NCI-H2196 (cell line): ENCODE measurements around the gene PPP4C.

Experiments used
- DNase-seq: peaks from one replicate; lab custom pipeline; 2025; ENCODE audit not compliant: unreplicated experiment; lab: John Stamatoyannopoulos, UW

Gene PPP4C

DNA sequence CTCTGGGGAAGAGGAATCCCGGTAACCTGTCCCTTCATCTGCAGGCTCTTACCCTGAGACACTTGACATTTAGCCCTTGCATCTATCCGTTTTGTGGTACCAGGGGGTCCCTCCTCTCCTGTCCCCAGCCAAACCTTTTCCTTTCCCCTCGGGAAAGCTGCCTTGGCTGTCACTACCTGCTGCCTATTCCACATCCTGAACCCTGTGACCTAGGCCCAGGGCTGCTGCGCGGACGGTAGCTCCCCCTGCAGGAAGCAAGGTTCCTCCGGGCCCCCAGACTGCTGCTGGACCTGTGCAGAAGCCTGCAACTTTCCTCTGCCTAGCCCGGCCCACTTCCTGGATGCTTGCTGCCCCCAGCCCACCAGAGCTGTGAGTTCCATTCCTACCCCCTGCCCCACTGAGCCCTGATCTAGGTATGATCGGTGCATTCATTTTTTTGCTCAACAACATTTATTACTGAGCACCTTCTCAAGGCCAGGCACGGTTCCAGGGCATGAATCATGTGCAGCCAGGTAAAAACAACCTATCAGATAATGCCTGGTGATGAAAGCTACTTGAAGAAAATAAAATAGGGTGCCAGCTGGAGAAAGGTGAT, 20.7 kb upstream of the PPP4C start:
- DNase-seq = peak; percentile 72

DNA sequence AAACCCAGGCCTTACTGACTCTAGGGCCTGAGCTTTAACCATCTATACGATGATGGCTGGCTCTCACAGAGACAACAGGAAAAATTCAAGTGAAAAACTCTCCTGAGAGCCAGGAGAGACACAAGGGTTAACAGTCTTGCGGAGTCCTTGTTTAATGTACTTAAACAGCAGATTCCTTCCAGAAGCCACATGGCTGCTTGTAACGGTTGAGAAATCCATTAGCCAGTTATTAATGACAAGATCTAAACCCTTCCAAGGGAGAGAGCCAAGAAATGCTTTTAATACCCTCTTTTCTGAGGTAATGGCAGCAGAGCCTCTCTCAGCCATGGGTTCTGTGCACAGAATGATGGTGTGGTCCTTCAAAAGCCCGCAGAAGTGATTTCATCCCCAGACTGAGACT, 15.4 kb upstream of the PPP4C start:
- no peak for DNase-seq

DNA sequence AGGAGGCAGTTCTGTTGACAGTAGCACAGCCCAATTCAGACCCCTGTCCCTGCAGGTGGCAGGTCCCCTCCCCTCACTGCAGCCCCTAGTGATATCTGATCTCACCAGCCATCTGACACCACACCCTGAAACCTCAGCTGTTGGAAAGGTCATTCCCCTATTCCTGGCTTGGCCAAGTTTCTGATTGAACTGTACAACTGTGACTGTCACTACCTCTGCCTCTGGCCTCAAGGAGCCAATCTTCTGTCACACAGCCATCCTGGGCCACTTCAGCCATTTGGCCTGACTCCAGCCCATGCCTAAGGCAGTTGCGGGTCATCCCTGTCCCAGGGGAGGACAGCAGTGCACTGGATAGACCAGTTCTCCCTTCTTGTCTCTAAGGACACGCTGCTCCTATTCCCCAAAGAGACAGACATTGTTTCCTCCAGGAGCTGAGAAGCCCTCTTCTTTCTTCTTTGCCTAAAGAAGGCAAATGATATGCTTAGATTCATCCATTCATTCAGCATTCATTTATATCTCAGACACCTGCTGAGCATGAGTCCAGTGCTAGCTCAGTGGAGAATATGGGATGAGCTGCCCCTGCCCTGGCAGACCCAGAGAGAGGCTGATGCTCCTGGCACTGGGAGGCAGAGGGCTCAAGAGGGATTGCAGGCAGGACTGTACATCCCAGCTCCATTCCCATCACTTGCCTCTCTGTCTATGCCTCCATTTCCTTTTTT, 14.8 kb upstream of the PPP4C start:
- DNase-seq = no peak

GRCh38 chr16:30063278-30063892, 12.4 kb upstream of the PPP4C start:
- DNase-seq = no peak

GRCh38 chr16:30063893-30064728, 11.7 kb upstream of the PPP4C start:
- peak; percentile 74 for DNase-seq

GRCh38 chr16:30064729-30065101, 11.1 kb upstream of the PPP4C start:
- DNase-seq = no peak

DNA sequence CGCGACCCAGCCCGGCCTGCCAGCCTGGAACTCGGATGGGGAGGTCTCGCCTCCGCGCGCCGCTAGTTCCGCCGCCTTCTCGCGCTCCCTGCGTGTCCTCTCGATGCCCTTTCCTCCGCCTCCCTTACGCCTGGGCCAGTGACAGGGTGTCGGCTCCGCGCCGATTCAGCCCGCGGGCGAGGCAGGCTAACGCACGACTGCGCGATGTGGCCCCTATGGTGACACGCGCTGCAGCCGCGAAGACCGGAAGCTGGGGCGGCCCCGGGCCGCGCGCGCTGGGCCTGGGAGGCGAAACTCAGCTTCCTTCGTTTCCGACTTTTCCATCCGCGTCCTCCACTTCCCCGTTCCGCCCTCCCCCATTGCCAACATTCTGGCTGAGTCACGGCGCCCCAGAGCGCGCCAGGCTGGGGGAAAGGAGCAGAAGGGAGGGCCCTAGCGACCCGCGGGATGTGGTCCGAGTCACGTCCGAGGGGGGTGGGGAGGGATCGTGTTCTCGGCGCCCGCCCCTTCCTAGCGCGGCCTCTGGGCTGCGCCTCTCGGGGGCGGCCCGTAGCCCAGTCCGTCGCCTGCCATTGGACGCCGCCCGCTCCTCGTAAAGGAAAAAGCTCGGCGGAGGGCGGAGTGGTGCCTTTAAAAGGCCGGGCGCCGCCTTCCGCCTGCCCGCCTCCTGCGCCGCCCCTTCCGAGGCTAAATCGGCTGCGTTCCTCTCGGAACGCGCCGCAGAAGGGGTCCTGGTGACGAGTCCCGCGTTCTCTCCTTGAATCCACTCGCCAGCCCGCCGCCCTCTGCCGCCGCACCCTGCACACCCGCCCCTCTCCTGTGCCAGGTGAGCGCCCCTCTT, 10.5 kb upstream of the PPP4C start, which contains the start of gene ALDOA:
Gene ALDOA (plus strand): TSS at position 659 of the 841 bp plus-strand sequence. CDS start 1,138 bp downstream, outside the sequence.
- DNase-seq = peak; percentile 97

- DNase-seq = no peak
These were observed 9.6 kb upstream of the PPP4C start for GRCh38 chr16:30065943-30066760.

DNA sequence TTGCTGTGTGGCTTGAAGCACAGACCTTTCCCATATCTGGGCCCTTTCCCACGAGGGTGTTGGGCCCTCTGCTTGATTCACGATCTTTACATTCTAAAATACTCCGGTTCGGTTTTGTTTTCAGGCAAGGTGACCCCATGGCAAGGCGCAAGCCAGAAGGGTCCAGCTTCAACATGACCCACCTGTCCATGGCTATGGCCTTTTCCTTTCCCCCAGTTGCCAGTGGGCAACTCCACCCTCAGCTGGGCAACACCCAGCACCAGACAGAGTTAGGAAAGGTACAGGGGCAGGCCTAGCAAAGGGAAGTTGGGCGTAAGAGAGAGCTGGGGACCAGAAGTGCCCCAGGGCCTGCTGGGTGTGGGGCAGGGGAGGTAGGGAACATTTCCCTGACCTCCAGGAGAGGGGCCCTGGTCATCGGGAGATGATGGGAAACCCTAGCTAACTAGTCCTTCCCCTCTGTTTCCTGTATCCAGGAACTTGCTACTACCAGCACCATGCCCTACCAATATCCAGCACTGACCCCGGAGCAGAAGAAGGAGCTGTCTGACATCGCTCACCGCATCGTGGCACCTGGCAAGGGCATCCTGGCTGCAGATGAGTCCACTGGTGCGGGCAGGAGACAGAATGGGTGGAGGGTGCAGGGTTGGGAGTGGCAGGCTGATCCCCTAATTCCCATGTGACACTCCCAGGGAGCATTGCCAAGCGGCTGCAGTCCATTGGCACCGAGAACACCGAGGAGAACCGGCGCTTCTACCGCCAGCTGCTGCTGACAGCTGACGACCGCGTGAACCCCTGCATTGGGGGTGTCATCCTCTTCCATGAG, 8.8 kb upstream of the PPP4C start:
- DNase-seq = no peak

DNA sequence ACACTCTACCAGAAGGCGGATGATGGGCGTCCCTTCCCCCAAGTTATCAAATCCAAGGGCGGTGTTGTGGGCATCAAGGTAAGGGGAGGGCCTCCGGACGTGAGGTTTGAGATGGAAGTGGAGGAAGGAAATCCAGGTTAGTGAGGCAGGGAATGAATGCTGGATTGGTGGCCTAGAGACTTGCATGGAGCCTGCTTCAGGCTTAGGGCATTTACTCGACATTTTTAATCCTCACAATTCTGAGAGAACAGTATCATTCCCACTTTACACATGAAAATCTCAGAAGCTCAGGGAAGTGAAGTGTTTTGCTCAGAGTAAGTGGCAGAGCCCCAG, 8.2 kb upstream of the PPP4C start:
- no peak for DNase-seq

DNA sequence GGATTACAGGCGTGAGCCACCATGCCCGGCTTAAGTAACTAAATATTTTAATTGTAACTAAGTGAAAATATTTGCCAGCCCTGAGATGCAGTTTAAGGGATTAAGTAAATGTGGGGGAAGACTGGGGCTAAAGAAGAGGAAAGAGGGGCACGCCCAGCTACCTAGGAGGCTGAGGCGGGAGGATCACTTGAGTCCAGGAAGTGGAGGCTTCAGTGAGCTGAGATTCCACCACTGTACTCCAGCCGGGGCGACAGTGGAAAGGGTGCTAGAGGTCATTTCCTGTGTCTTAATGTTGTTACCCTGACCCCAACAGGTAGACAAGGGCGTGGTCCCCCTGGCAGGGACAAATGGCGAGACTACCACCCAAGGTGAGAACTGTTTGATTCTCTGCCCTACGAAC, 7.5 kb upstream of the PPP4C start:
- DNase-seq = no peak

DNA sequence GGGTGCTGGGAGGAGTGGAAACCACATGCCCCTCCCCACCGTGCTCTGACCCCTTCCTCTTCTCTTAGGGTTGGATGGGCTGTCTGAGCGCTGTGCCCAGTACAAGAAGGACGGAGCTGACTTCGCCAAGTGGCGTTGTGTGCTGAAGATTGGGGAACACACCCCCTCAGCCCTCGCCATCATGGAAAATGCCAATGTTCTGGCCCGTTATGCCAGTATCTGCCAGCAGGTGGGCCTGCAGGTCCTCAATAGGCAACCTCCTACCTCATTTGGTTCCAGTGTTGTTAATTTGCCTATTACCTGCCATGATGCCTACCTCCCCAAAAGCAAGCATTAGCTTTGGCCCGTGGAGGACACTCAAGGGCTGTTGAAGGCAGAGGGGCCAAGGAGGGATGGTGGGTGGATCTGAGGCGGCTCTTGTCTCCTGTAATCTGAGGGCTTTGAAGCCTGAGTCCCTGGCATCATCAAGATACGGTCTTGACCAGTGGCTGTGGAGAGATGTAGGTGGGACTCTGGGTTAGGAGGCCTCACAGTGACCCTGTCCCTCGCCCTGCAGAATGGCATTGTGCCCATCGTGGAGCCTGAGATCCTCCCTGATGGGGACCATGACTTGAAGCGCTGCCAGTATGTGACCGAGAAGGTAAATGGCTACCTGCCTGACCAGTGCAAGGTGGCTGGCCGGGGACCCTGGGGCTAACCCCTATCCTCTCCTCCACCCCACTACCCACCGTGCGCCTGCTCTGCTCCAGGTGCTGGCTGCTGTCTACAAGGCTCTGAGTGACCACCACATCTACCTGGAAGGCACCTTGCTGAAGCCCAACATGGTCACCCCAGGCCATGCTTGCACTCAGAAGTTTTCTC, 6.8 kb upstream of the PPP4C start:
- peak; percentile 57 for DNase-seq

DNA sequence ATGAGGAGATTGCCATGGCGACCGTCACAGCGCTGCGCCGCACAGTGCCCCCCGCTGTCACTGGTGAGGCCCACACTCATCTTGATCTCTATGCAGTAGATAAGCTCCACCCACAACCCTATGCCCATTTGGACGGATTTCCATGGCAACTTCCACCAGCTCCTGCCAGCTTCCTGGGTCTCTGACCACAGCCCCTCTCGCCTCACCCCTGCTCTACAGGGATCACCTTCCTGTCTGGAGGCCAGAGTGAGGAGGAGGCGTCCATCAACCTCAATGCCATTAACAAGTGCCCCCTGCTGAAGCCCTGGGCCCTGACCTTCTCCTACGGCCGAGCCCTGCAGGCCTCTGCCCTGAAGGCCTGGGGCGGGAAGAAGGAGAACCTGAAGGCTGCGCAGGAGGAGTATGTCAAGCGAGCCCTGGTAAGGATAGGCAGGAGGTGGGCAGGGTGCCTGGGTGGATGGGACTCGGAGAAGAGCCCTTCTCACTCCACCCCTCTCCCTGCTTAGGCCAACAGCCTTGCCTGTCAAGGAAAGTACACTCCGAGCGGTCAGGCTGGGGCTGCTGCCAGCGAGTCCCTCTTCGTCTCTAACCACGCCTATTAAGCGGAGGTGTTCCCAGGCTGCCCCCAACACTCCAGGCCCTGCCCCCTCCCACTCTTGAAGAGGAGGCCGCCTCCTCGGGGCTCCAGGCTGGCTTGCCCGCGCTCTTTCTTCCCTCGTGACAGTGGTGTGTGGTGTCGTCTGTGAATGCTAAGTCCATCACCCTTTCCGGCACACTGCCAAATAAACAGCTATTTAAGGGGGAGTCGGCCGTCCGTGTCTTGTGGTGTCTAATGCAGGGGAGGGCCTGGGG, 6.0 kb upstream of the PPP4C start:
- no peak for DNase-seq

GRCh38 chr16:30070490-30070889, 5.3 kb upstream of the PPP4C start:
- no peak for DNase-seq

DNA sequence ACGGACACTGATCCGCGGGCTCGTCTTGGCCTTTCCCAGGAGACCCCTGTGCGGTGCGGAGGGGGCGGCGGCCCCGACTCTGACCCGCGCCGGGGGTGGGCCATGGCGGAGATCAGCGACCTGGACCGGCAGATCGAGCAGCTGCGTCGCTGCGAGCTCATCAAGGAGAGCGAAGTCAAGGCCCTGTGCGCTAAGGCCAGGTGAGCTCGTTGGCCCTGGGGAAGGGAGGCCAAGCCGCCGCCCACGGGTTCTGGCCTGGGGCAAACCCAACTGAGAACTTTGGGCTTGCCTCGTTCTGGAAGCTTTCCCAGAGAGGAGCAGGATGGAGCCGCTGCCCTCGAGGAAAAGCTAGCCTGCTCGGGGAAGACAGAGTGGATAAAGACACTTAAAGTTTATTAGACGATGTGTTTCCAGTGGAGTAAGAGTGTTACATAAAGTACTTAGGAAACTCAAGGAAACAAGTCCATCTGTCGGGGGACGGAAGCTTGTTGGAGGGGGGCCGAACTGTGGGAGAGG, 540 bp downstream of the PPP4C start:
- no peak for DNase-seq

- DNase-seq = no peak
These were observed 1.9 kb downstream of the PPP4C start for GRCh38 chr16:30077656-30078055.

GRCh38 chr16:30078744-30079143, 3.0 kb downstream of the PPP4C start:
- DNase-seq = no peak
